ENCODE results near the gene IL31.

The IL31 gene

GRCh38 chr12:122150127-122150681 lies 23.8 kb downstream of the IL31 start:
- DNase-seq, result no peak

- no peak for DNase-seq
Measured at GRCh38 chr12:122148657-122149056, 25.4 kb downstream of the IL31 start.

- no peak for DNase-seq
Measured at GRCh38 chr12:122147514-122148290, 26.3 kb downstream of the IL31 start.

GRCh38 chr12:122145505-122146330 lies 28.3 kb downstream of the IL31 start:
- no peak for DNase-seq

- no peak for DNase-seq
Measured at GRCh38 chr12:122144885-122145284, 29.1 kb downstream of the IL31 start.

- DNase-seq, result no peak
Measured at GRCh38 chr12:122142857-122143256, 31.2 kb downstream of the IL31 start.

GRCh38 chr12:122141911-122142725 lies 31.9 kb downstream of the IL31 start:
- DNase-seq, result no peak

GRCh38 chr12:122140467-122141257 lies 33.4 kb downstream of the IL31 start:
- no peak for DNase-seq

GRCh38 chr12:122139941-122140340 lies 34.1 kb downstream of the IL31 start:
- no peak for DNase-seq

GRCh38 chr12:122139266-122139665 lies 34.8 kb downstream of the IL31 start:
- no peak for DNase-seq

- DNase-seq, result no peak
Measured at GRCh38 chr12:122138616-122139015, 35.4 kb downstream of the IL31 start.

- DNase-seq, result no peak
Measured at GRCh38 chr12:122138181-122138580, 35.8 kb downstream of the IL31 start.

- no peak for DNase-seq
Measured at GRCh38 chr12:122137681-122138080, 36.3 kb downstream of the IL31 start.

GRCh38 chr12:122137229-122137628 lies 36.8 kb downstream of the IL31 start:
- no peak for DNase-seq

- DNase-seq, result no peak
Measured at GRCh38 chr12:122135437-122136031, 38.5 kb downstream of the IL31 start.

GRCh38 chr12:122133192-122133950 lies 40.6 kb downstream of the IL31 start:
- DNase-seq, result no peak

GRCh38 chr12:122130150-122130549 lies 43.9 kb downstream of the IL31 start:
- no peak for DNase-seq

- DNase-seq, result no peak
Measured at GRCh38 chr12:122129131-122129530, 44.9 kb downstream of the IL31 start.

- no peak for DNase-seq
Measured at GRCh38 chr12:122128481-122128880, 45.5 kb downstream of the IL31 start.

GRCh38 chr12:122127839-122128238 lies 46.2 kb downstream of the IL31 start:
- no peak for DNase-seq
